GM19455 (cell line): ENCODE data around the gene BMP7.
"Not testable (repeated sequence)": the region's sequence is repeated elsewhere in the genome, so short reads cannot be mapped to it uniquely, and the experiment has no call there.

Experiments used
- ATAC-seq: cut with Tn5 transposase; IDR thresholded peaks from one replicate; pipeline ENCODE4 v1.9.1; 2021; ENCODE audit not compliant: unreplicated experiment

BMP7 gene

DNA sequence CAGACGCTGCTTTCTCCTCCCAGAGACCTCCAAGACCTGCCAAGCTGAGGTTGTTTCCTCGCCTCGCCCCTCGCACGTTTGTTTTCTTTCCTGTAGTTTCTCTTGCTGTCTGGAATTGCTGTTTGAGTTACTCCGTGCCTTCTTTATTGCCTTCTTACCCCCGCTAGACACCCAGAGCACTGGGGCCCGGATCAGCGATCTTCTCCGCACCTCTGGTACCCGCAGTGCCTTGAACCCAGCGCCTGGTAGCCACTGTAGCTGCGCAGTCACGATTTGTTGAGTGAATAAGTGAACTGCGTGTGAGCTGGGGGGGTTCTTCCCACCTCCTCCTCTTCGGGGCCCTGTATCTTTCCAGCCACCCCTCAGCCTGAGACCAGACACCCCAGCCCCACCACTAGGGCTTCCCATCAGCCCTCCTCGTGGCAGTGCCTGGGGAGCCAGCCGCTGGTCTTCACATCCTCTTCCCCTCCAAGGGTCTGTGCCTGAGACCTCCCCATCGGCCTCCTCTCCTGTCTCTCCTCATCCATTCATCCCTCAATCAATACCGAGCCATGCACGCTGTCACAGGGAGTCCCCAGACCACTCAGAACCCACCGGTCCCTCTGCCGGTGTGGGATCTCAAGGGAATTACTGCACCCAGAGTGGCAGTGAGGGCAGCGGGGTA, 849 bp upstream of the BMP7 start:
- no peak for ATAC-seq

DNA sequence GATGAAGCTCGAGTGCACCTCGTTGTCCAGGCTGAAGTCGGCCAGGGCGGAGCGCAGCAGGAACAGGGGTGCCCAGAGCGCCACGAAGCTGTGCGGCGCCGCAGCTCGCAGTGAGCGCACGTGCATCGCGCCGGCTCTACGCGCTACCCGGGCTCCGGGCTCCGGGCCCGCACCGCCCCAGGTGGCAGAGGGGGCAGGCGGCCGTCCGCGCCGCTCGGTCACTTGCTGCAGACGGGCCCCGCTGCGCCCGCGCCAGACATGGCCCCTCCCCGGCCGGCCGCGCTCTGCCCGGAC, 497 bp downstream of the BMP7 start:
- ATAC-seq, result no peak

DNA sequence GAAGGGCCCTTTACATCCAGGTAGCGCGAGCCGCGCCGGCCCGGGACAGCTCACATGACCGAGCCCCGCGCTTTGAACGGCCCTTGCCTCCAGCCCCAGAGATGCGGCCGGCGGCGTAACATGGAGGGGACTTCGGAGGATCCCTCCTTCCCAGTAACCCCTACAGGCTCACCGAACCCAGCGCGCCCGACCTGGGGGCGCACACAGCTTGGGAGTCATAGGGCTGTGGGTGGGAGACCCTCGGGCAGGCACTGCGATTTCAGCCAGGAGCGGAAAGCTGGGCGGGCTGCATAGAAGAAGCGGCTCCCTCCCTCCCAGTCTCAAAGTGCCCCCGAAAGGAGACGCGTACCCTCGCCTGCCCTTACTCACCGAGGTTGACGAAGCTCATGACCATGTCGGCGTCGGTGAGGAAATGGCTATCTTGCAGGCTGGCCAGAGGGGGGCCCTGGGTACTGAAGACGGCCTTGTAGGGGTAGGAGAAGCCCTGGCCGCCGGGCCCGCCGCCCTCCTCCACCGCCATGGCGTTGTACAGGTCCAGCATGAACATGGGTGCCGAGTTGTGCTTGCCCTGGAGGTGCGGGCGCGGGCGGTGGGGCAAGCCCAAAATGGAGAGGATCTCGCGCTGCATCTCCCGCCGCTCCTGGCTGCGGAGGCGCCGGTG, 975 bp downstream of the BMP7 start:
- ATAC-seq, result no peak

DNA sequence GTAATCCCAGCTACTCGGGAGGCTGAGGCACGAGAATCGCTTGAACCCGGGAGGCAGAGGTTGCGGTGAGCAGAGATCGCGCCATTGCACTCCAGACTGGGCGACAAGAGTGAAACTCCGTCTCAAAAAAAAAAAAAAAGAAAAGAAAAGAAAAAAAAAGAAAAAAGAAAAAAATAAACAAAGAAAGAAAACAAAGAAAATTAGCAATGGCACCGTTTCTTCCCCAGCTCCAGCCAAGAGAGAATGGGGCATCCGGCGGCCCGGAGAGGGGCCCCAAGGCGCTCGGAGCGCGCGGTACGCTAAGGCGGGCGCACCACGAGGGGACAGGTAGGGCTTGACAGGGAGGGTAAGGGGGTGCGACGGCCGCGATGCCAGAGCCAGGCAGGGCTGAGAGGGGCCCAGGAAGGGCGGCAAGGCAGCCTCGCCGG, 1.5 kb downstream of the BMP7 start:
- ATAC-seq, result not testable (repeated sequence)

DNA sequence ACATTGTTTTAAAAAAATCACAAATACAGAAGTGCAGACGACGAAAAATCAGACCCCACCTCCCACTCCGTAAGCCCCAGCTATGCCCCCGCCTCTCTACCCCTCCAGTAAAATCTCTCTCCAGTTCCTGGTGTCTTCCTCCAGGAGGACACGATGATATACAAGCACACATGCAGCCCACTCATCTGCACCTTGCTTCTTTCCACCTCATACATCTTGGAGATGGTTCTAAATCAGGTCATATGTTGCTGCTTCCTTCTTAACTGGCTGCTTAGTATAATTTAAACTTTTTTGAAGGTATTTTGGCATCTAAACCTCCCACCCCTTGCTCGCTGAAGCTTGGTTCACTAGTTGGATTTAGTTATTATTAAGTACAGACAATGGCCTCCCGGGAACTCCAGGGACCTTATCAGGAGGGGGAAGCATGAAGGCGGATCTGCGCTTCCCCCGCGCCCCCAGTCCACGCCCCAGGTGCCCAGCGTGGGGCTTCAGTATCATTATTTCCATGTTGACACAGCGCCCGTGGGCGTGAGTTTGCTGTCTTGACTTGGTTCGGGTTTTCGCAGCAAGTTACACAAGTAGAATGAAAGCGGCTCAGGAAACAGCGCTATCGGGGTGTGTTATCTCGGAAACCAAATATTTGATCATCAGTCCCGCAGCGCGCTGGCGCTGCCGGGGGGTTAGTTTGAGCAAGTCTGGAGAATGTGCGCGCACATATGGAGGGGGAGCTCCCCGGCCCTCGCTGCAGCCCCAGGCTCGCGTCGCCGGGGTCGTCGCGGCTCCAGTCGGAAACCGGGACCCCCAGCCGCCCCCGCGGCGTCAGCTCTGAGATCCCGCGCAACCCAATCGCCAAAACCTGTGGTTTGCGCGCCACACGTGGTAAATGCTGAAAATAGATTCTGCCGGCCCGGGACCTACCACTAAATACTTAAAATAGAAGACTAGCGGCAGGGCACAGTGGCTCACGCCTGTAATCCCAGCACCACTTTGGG, 2.3 kb downstream of the BMP7 start:
- no peak for ATAC-seq

DNA sequence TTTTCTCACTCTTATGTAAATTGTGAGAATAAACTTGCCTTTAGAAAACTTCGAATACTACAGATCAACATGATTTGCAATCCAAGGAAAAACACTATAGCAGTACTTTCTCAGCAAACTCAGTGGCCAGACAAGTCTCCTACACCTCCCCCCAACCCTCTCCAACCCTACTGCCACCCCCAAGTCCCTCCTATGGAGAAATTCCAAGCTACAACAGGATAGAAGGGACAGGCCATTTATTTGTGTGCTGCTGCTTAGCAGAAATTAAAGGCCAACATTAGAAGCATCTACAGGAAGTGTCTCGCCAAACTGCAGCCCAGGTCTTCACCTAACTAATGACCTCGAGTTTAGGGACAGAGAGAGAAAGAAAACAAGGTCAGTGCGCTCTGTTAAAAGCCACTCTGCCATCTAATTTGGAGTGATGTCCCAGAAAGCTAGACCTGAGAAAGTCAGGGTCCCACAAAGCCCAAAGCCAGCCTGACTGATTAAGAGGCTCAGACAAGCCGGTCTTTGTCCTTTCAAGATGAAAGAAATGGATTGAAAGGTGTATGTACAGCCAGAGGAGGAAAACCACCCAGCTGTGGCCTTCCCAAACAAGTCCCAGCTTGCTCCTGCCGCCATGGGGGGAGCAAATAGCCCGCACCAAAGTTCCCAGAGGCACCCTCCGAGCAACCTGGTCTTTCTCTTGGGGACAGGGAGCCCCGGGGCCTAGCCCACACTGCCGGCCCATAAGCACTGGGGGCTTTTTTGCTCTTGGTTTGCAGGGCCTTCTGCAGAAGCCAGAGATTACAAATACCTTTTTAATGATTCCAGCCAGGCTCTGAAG, 3.4 kb downstream of the BMP7 start:
- no peak for ATAC-seq

DNA sequence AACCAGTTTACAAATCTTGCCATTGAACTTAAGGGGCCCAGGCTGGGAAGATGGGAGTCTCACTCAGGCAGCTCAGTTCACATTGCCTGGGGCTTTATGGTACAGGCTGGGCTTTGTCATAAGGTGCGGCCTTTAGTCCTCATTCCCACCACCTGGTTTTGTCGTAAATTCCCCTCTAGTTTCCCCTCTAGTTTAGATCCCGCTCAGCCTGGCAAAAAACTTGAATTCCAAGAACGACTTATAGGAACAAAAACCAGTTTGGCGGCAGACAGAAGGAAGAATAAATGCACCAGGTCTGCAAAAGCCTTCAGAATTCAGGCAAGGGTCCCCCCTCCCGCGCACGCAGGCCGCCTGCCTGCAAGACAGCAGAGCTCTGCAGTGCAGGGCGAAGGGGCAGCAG, 4.1 kb downstream of the BMP7 start:
- ATAC-seq, result no peak

DNA sequence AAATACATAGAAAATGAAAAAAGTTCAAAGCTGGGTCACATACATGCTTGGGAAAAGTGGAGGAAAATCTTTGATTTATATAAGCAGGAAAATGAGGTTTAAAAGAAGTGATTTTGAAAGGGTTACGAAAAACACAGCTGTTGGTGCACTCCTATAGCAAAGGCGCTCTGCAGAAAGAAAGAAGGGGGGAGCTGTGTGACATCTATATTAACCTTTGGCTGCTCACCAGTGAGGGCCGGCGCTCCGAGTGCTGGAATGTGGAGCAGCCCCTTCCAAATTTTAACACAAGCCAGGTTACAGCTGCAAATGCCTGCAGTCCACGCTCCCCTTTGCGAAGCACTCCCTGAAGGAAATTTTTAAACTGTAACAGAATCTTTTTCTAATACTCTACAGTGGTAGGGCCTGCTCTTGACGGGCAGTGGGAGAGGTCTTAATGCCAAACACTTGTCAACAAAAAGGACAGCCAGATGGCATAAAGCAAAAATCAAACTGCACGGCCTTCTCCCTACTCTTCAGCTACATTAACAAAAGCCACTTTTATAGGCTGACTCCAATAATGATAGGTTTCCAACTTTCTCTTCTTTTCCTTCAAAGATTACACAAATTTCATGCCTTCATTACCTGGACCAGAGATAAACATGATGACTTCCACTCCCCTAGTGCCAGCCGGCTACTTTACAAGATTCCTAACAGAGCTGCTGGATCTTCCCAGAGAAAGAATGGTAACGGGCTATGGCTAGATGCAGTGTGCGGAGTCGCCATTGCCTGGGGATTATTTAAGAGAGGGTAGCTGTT, 4.8 kb downstream of the BMP7 start:
- no peak for ATAC-seq

DNA sequence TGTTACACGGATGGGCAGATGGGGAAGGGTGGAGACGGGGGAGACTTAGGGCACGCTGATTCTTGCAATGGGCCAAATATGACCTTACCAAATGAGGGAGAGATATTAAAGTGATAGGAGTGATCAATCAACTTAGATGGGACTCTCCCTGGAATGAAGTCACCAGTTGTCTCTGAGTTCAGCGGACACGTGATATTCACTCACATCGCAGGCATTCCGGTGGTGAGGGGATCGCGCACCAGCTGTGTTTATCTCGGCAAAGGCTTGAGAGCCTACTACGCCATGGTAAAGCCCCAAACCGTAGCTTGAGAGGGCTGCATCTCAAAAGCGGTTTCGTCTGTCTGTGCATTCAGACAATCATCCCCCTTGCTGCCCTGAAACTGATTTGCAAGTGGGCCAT, 5.5 kb downstream of the BMP7 start:
- no peak for ATAC-seq

DNA sequence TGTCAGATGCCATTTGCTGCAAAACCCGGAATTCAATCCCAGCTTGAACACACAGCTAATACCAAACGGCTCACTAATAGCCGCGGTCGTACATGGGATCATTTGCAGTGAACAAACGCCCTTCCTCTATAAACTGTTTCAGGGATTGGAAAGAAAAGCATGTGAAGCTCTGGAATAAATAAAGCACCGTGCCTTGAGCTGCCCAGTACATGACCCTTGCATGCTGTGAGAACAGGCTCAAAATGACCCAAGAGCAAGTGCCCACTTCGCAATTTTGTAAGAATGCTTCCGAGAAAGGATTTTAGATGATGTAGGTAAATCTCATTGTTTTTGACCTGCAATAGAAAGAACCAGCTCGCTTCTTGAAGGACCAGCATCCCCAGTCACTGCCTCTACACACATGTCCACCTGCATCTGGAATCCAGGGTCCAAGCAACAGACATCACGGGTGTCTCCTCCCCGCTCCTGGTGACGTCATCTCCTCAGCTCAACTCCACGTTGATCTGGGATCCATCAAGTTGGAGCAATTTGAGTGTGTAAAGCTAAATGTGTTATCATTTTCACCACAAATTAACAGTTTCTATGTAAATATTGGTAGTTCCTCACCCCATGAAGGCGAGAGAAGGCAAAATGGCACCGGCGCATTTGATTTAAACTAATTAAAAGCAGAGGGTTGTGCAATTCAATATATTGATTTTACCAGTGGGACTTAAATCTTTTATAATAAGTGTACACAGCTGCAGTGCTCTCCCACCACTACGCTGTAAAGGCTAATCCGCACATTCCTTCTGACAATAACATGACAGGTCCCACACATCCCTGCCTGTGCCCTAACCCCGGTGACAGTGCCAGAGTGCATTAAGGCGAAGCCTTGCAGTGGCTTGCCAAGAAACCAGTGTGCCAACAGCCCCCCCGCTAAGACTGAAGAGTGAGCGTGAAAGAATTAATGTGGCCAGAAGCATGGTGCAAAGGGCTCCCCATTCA, 6.2 kb downstream of the BMP7 start:
- no peak for ATAC-seq

DNA sequence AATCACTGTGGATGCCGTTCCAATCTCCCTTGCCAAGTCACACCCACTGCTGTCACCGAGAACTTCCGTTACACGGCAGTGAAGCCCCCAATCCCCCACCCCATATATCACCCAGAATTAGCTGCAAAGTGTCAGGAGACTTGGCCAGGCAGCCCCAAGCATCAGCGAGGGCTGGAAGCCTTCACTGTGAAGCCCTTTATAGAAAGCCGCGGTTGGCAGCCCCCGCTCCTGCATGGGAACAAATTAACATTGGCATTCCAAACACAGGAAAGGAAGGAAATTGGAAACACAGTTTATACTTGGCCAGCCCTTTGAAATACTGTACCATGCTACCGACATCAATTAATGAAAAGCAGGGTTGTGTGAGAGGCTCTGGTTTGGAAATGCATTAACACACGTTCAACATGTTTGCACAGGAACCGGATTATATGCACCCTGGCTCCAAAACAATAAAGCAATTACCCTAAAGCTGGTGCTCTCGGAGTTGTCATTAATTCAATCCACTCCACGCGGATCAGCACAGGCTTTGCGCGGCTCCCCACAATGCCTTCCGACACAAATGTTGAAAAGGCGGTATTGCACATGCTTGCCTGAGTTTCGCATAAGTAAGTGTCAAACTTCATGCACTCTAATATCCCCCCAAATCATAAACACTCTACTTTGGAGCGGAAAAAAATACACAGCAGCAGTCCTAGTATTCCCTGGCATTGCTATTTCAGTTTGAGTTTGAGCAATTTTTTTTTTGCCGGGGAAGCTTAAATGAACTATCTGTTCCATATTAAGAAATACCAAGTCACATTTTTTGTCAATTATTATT, 7.1 kb downstream of the BMP7 start:
- ATAC-seq, result no peak

DNA sequence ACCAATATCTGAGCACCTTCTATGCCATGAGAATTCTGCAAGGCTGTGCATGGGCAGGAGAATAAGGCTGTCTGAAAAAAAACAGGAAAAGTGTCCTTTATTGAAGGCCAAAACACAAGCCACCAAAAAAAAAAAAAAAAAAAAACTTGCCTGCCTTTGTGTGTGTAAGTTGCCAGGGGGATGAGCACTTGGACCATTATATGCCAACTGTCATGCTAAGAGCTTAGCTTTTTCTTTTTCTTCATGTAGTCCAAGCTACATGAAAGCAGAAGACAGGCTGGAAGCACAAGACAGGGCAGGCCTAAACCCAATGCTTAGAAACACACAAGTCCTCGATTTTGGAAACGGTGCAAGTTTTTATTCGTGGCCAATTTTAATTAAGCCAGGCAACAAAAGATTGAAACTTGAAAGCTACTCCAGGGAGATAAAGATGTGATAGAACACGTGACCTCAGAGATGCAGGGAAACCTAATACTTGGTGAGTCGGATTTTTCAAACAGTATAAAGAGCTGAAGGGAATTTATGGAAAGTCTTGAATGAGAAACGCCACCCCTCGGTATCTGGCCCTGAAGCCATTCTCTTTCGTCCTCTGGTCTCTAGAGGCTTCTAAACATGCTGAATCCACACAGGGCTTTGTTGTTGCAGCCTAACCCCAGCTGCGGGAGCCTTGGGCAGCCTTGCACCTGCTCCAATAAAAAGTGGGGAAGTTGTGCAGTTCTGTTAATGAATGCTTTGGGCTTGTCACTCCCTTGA, 8.6 kb downstream of the BMP7 start:
- ATAC-seq, result no peak

DNA sequence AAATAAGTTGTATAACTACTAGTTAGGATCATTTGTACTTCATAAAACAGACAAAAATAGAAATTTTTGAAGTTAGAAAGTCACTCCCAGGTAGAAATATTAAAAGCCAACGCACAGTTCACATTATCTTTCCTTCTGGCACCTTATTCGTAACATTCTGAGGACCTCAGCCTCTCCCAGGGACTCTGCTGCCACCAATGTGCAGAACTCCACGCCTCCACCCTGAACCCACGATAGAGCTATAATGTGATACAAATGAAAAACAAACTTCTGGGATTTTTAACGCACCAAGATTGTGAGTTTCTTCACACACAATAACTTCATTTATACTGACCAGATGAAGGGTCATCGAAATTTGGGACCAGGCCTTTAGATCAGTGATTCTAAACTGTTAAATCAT, 9.5 kb downstream of the BMP7 start:
- no peak for ATAC-seq

DNA sequence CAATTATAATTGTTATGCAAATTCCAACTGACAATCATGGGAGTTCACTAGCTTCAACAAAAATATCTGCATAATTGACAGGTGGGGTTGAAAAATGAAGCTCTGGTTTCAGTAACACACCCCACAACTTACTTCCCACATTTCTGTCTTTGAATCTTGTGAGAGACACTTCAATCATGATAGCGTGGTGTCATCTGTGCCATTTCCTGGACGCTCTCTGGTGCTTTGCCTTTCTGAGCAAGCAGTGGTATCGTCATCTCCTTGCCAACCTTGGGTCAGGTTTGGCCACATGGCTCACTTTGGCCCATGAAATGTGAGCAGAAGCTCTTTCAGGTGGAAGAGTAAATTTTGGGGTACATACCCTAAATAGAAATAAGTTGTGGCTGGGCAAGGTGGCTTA, 10.2 kb downstream of the BMP7 start:
- ATAC-seq, result no peak

DNA sequence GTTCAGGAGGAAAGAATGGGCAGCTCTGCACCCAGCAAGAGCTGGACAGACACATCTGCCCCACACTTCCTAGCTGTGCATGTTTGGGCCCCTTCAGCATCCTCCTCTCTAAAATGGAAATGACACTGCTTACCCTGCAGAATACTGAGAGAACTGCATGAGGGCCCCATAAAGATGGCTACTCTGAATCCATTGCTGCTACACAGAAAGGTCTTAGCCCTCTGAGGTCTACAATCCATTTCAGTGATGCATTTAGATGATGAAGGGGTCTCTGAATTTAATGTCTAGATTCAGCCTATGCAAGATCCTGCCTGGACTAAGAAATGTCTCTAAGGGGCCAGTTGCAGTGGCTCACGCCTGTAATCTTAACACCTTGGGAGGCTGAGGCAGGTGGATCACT, 11.3 kb downstream of the BMP7 start:
- ATAC-seq, result no peak

DNA sequence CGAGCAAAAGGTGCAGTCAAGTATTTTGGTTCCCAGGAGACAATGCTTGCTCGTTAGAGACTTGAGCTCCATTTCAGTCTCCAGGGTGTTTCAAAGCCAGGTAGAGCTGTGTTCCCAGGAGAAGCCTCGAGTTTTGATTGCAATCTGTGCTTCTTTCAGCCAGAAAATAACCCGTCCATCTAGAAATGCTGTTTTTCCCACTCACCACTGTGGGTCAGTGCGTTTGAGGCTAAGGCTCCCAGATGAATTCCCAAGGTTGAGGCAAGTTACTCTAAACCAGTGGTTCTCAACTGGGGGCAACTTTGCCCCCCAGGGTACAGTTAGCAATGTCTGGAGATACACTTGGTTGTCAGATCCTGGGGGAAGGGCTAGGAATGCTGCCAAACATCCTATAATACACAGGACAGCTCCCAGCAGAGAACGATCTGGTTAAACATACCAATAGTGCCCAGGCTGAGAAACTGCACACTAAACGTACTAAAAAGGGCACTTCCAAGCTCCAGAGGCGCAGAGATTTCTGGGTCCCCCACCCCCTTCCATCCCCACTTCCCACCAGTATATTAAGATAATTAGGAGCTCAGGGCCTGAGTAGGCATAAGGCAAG, 13.8 kb downstream of the BMP7 start:
- no peak for ATAC-seq

DNA sequence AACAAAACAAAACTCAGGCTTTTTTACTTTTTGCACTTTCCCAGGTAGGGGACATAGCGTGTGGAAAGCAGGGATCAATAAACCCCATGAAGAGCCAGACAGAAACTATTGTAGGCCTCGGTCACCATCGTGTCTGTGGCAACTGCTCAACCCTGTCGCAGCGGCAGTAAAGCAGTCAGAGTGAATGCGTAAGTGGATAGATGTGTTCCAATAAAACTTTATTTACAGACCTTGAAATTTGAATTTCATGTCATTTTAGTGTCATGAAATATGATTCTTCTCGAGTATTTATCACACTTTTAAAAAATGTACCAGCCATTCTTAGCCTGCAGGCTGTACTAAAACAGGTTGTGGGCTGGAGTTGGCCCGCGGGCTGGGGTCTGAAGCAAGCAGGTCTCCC, 14.5 kb downstream of the BMP7 start:
- no peak for ATAC-seq
